HG02759 (cell line): ENCODE results near the gene FSD1.
"Not testable (repeated sequence)": the region's sequence is repeated elsewhere in the genome, so short reads cannot be mapped to it uniquely, and the experiment has no call there.

Source experiments
- ATAC-seq: cut with Tn5 transposase; IDR thresholded peaks from one replicate; pipeline ENCODE4 v1.9.1; 2021; ENCODE audit warnings: mild to moderate bottlenecking, moderate library complexity; ENCODE audit not compliant: unreplicated experiment

The FSD1 gene

GRCh38 chr19:4342314-4342614, 37.9 kb downstream of the FSD1 start:
- no peak for ATAC-seq

- peak; percentile 86 for ATAC-seq
Observed at GRCh38 chr19:4342615-4343369, 38.4 kb downstream of the FSD1 start.

GRCh38 chr19:4343370-4344307, 39.2 kb downstream of the FSD1 start, which contains the start of gene MPND:
Gene MPND, plus strand, starts transcription at chr19:4343562. Its CDS starts 32 bp downstream, at chr19:4343594.
- peak; percentile 67 for ATAC-seq

DNA sequence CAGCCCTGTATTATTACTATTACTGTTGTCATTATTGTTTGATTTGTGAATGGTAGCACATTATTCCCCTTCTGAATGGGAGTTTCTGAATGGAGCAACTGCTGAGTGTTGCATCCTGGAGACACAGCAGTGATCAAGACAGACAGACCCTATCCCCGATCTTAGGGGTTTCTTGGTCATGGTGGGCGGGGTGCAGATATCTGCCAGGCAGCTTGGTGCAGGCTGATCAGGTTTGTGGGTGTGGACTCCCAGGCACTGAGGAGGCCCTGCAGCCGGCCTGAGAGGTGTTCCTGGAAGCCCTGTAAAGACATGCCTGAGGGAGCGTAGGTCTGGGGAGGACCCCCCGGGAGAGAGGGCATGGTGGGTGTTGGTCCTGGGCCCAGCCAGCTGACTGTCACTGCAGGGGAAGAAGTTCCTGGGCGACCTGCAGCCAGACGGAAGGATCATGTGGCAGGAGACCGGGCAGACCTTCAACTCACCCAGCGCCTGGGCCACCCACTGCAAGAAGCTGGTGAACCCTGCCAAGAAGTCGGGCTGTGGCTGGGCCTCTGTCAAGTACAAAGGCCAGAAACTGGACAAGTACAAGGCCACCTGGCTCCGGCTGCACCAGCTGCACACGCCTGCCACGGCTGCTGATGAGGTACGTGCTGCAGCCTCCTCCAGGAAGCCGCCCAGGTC, 41.1 kb downstream of the FSD1 start:
- no peak for ATAC-seq

GRCh38 chr19:4346020-4346383, 41.6 kb downstream of the FSD1 start:
- no peak for ATAC-seq

- no peak for ATAC-seq
Observed at GRCh38 chr19:4347521-4347920, 43.1 kb downstream of the FSD1 start.

DNA sequence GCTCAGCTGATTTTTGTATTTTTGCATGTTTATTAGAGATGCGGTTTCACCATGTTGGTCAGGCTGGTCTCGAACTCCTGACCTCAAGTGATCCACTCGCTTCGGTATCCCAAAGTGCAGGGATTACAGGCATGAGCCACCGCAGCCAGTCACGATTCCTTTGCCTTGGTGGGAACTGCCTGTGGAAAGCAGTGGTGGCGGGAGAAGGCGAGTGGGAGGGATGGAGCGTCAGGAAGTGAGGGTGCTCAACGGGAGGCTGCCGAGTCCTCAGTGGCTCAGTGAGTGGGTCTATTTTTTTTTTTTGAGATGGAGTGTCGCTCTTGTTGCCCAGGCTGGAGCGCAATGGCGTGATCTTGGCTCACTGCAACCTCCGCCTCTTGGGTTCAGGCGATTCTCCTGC, 44.8 kb downstream of the FSD1 start:
- not testable (repeated sequence) for ATAC-seq

GRCh38 chr19:4350111-4350510, 45.7 kb downstream of the FSD1 start:
- ATAC-seq, result no peak

DNA sequence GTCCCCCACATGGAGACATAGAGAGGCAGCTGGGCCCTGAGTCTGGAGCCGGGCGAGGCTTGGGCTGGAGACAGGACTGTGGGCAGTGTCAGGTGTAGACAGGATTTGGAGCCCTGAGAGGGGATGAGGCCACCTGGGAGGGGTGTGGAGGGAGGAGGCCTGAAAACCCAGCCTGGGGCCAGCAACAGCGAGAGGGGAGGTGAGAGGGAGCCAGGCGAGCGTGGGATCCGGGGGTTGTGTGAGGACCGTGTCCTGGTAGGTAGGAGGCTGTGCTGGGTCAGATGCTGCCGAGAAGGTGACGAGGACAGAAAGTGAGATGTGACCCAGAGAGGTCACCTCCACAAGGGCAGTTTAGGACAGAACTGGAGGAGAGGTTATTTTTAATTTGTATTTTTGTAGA, 46.3 kb downstream of the FSD1 start:
- no peak for ATAC-seq

DNA sequence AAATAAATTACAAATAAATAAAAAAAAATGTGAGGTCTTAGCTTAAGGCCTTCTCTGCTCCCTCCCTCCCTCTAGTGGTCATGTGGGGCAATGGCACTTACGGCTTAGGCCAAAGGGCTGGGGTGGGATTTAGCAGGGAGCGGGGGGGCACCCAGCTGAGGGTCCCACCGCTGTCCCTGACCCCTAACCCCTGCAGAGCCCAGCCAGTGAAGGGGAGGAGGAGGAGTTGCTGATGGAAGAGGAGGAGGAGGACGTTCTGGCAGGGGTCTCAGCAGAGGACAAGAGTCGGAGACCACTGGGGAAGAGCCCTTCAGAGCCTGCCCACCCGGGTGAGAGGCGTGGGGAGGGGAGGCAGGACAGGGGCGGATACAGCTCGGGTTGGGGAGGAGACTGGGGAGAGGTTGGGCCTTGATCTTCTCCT, 48.3 kb downstream of the FSD1 start:
- ATAC-seq, result no peak

- no peak for ATAC-seq
Observed at GRCh38 chr19:4354282-4354681, 49.9 kb downstream of the FSD1 start.

DNA sequence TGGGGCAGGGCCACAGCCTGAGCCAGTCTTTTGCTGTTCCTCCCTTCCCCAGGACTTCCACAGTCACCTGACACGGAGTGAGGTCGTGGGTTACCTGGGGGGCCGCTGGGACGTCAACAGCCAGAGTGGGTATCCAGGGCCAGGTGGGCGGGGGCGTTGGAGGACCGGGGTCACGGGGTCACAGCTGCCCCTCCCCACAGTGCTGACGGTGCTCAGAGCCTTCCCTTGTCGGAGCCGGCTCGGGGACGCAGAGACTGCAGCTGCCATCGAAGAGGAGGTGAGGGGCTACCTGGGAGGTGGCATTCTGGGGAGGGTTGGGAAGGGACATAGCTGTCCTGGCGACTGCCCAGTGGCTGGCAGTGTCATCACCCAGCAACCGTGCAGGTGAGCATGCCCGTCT, 50.5 kb downstream of the FSD1 start:
- no peak for ATAC-seq

- ATAC-seq, result no peak
Observed at GRCh38 chr19:4357095-4357797, 52.8 kb downstream of the FSD1 start.

- ATAC-seq, result no peak
Observed at GRCh38 chr19:4357921-4358326, 53.5 kb downstream of the FSD1 start.

GRCh38 chr19:4358709-4359626, 54.6 kb downstream of the FSD1 start:
- no peak for ATAC-seq

GRCh38 chr19:4359627-4360000, 55.2 kb downstream of the FSD1 start:
- ATAC-seq, result no peak

DNA sequence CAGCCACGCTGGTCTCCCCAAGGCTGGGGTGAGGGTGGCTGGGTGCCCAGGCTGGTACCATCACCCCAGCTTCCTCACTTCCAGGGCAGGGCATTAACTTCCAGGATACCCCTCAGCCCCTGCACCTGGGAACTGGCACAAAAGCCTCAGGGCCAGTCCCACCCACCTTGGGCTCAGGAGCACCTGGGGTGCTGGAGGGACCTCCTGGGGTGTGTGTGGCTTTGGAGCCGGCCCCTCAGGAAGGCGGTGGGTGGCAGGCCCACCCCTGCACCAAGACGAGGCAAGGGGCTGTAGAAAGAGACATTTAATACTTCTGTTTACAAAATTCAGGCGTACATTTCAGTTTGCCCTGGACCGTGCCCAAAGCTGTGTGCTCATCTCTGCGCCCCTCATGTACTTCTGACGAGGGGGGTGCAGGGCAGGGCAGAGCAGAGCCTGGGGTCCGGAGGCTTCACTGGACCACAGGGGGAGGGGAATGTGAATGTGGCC, 55.7 kb downstream of the FSD1 start:
- ATAC-seq, result no peak

GRCh38 chr19:4360641-4361151, 56.3 kb downstream of the FSD1 start:
- ATAC-seq, result no peak
